NCI-H2227 treated with DMSO at 0.1 percent for 48 hours (cell line): ENCODE data around the gene ST6GALNAC3.
"Not testable (repeated sequence)": the region's sequence is repeated elsewhere in the genome, so short reads cannot be mapped to it uniquely, and the experiment has no call there.

Experiments used
- DNase-seq: peaks from one replicate; lab custom pipeline; 2025; lab: John Stamatoyannopoulos, UW

The ST6GALNAC3 gene

DNA sequence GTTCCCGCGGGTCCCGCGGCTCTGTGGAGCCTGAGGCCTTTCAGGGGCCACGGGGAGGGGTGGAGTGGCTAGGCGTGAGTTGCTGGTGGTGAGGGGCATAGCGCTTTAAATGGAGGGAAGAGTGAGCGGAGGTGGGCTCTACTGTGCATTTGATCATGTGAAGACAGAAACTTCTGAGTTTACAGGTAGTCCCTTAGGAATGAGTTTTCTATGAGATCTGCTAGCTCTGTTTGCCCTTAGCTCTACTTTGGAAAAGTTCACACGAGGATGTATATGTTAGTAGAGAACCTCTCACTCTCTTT lies 593 bp downstream of the ST6GALNAC3 start:
- no peak for DNase-seq

GRCh38 chr1:76075877-76076276 lies 1.3 kb downstream of the ST6GALNAC3 start:
- DNase-seq: no peak

- DNase-seq: peak; percentile 40
Measured at GRCh38 chr1:76079475-76080227, 5.1 kb downstream of the ST6GALNAC3 start.

GRCh38 chr1:76080552-76081079 lies 6.1 kb downstream of the ST6GALNAC3 start:
- no peak for DNase-seq

- no peak for DNase-seq
Measured at GRCh38 chr1:76082062-76082461, 7.5 kb downstream of the ST6GALNAC3 start.

- DNase-seq: no peak
Measured at GRCh38 chr1:76083189-76083588, 8.6 kb downstream of the ST6GALNAC3 start.

- no peak for DNase-seq
Measured at GRCh38 chr1:76084029-76084627, 9.6 kb downstream of the ST6GALNAC3 start.

DNA sequence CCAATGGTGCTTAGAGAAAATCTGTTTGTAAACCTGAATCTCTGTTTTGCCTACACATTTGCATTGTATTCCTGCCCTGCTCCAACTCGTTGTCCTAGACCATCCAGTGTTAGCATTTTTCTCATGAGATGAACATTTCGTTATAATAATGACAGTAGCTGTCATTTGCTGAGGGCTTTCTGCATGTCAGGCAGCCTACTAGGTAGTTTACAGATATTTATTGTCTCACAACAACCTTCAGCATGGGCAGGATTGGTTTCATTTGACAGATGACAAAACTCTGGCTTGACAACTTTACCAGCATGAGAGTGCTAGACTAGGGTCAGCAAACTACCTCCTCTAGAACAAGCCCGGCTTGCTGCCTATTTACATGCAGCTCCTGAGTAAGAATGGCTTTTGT lies 10.1 kb downstream of the ST6GALNAC3 start:
- no peak for DNase-seq

GRCh38 chr1:76086109-76086508 lies 11.6 kb downstream of the ST6GALNAC3 start:
- no peak for DNase-seq

DNA sequence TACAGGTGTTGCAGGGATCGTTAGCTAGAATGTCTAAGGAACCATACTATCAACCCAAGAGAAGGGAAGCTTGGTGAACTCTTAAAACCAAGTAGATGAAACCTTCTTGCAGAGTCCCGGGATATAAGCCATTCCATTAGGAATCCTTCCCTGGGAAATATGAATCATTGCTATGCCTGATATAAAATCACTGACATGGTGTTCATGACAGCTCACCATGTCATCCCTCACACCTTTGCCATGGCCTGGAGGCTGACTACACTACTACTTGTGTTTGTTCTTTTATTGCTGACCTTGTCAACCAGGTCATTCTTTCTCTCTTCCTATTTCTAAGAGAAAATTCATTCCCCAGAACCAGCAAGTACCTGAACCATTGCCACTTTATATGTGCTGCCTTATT lies 12.1 kb downstream of the ST6GALNAC3 start:
- no peak for DNase-seq

GRCh38 chr1:76090283-76091203 lies 16.0 kb downstream of the ST6GALNAC3 start:
- no peak for DNase-seq

- DNase-seq: no peak
Measured at GRCh38 chr1:76092812-76093211, 18.3 kb downstream of the ST6GALNAC3 start.

- DNase-seq: no peak
Measured at GRCh38 chr1:76093522-76094312, 19.2 kb downstream of the ST6GALNAC3 start.

DNA sequence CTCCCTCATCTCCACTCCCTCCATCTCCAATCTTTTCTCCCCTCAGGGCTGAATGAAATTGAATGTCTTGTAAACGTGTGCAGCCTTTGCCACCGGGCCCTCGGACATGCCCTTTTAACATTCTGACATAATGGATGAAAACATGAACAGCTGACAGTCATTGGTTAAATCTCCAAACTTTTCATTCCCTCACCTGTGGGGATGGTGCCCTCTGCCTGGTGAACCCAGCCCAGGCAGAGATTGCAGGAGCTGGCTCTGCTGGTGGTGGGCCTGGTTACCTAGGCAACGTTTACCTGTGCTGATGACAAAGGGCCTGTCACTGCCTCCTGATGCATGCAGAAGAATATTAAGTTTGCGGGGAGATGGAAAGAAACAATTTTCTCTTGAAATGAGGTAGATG lies 21.3 kb downstream of the ST6GALNAC3 start:
- DNase-seq: no peak

- DNase-seq: not testable (repeated sequence)
Measured at GRCh38 chr1:76097064-76097463, 22.5 kb downstream of the ST6GALNAC3 start.

GRCh38 chr1:76098845-76099244 lies 24.3 kb downstream of the ST6GALNAC3 start:
- no peak for DNase-seq

DNA sequence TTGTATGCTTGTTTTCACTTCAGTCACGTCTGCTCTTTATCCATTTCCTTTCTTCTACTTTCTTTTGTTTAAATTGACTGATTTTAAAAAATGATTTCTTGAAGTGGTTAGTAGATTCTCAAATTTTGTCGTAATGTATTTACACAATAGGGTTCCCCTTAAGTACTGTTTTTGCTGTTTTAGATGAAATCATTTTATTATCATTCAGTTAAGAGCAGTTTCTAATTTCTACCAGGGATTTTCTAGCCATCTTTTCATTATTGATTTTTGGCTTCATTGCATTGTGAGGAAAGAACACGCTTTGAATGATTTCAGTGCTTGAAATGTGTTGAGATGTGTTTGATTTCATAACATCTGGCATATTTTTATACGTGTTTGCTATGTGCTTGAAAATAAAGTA lies 27.0 kb downstream of the ST6GALNAC3 start:
- no peak for DNase-seq

DNA sequence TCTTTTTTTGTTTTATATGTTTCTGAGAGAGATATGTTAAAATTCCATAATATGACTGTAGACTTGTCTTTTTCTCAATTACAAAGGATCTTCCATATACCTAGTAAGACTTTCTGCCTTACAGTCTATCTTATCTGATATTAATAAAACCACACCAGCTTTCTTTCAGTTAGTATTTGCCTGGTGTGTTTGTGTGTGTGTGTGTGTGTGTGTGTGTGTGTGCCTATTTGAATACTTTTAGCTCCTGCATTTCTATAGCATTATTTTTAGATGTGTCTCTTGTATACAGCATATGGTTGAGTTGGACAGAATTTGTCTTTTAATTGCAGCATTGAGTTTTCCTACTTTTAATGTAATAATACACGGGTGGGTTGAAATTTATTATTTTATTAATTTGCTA lies 27.5 kb downstream of the ST6GALNAC3 start:
- no peak for DNase-seq

DNA sequence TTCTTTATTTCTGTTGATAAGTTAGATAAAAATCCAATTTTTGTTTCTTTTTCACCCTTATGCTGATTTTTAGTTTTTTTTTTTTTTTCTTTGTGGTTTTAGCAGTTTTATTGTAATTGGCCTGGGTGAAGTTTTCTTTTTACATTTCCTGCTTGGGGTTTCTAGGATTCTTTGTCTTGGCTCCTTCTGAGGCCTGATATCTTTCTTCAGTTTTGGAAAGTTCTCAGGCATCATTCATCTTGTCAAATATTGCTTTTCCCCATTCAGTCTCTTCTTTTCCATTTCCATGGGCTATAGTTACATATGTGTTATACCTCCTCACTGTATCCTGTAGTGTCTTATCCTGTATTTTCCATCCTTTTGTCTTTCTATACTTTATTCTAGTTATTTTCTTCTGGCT lies 28.5 kb downstream of the ST6GALNAC3 start:
- no peak for DNase-seq

GRCh38 chr1:76105372-76105771 lies 30.8 kb downstream of the ST6GALNAC3 start:
- DNase-seq: no peak

- no peak for DNase-seq
Measured at GRCh38 chr1:76106251-76106650, 31.7 kb downstream of the ST6GALNAC3 start.

GRCh38 chr1:76106719-76107235 lies 32.2 kb downstream of the ST6GALNAC3 start:
- DNase-seq: no peak
